BJ (cell line): ENCODE results near the gene CASQ2. TPM values are rescaled to one million over a fixed set of nuclear protein-coding genes. Genes with fewer than 3 reads are reported as not detected.
A peak's percentile ranks its signal among the peaks of the same experiment; 100 is the strongest.

Source experiments
- CTCF ChIA-PET: fragments of 350-600 bp; formaldehyde crosslinking; extraction: SDS; loops from one replicate; lab custom pipeline; 2021; ENCODE audit warnings: antibody characterized with exemption, inconsistent platforms; lab: Yijun Ruan, JAX
- POLR2A ChIA-PET: fragments of 300-600 bp; sonication (Branson Sonifier 250); formaldehyde crosslinking; extraction: SDS; loops from one replicate; lab custom pipeline; 2021; ENCODE audit warnings: antibody characterized with exemption; lab: Charles Lee
- DNase-seq: peaks from one replicate; pipeline ENCODE4 v3.0.0-alpha.2; 2011; ENCODE audit warnings: low read depth
- H3K27me3 ChIP-seq: 2 replicates; pipeline ENCODE4 v1.6.0; 2011; ENCODE audit warnings: low read length; ENCODE audit not compliant: control insufficient read depth, insufficient read depth
- H3K36me3 ChIP-seq: 2 replicates; pipeline ENCODE4 v1.5.1; 2011; ENCODE audit warnings: low read length; ENCODE audit not compliant: control insufficient read depth, insufficient read depth
- H3K4me3 ChIP-seq: 2 replicates; pipeline ENCODE4 v1.5.1; 2011; ENCODE audit warnings: low read depth, mild to moderate bottlenecking, control low read depth, low read length
- CTCF ChIP-seq: IDR thresholded peaks from 2 replicates; pipeline ENCODE4 v1.5.1; 2011; ENCODE audit warnings: low read depth, mild to moderate bottlenecking, control low read depth, inconsistent platforms, low read length, moderate library complexity; ENCODE audit not compliant: insufficient read depth
- polyA plus RNA-seq: library from polyadenylated mRNA; depleted of rRNA; stranded (reverse); fragments of >200 nt; gene quantifications from 2 replicates; pipeline ENCODE4 v1.2.3, GENCODE V29; 2011

The CASQ2 gene
- polyA plus RNA-seq, 1 experiment = not detected

- ChIA-PET CTCF (interaction anchor here (0.6 to 14.4 kb wide), 20 partner anchors 8 to 210 kb away, joined by 3 to 137 read pairs (median 4); no protein-coding TSS in a partner anchor), POLR2A (interaction anchor here (0.5 kb wide), 1 partner anchor 117 kb away, joined by 4 read pairs; no protein-coding TSS in a partner anchor)
- Histone ChIP-seq H3K36me3 (no peaks in the 10 kb centered on the region), H3K27me3 (peaks cover 4% of the 10 kb centered on the region), H3K4me3 (no peak overlapping the region)
- TF ChIP-seq CTCF = no peak
- no peak for DNase-seq
Measured at GRCh38 chr1:115771094-115771846, 2.8 kb upstream of the CASQ2 start.

- Histone ChIP-seq H3K4me3 (no peak overlapping the region), H3K36me3 (no peaks in the 10 kb centered on the region), H3K27me3 (peaks cover 3% of the 10 kb centered on the region)
- TF ChIP-seq CTCF = no peak
- POLR2A ChIA-PET = no interaction called here
- DNase-seq = no peak
- CTCF ChIA-PET = interaction anchor here (1.1 to 14.4 kb wide), 3 partner anchors 34 to 159 kb away, joined by 4 to 137 read pairs (median 113); no protein-coding TSS in a partner anchor
Measured at GRCh38 chr1:115767403-115767802, 1.1 kb downstream of the CASQ2 start.

GRCh38 chr1:115765091-115765490, 3.4 kb downstream of the CASQ2 start:
- no peak for DNase-seq
- Histone ChIP-seq H3K4me3 (no peak overlapping the region), H3K27me3 (peaks cover 3% of the 10 kb centered on the region), H3K36me3 (no peaks in the 10 kb centered on the region)
- CTCF ChIA-PET = interaction anchor here (1.0 to 14.4 kb wide), 12 partner anchors 9 to 720 kb away, joined by 3 to 137 read pairs (median 6); no protein-coding TSS in a partner anchor
- POLR2A ChIA-PET = no interaction called here
- TF ChIP-seq CTCF = no peak

GRCh38 chr1:115764541-115764940, 4.0 kb downstream of the CASQ2 start:
- no peak overlapping the region for H3K4me3 ChIP-seq
- no peak for DNase-seq
- TF ChIP-seq CTCF = peak; percentile 32; the same call in 1 of the 2 replicates
- CTCF ChIA-PET = interaction anchor here (0.9 to 14.4 kb wide), 14 partner anchors 8 to 720 kb away, joined by 3 to 137 read pairs (median 6); no protein-coding TSS in a partner anchor
- peaks cover 3% of the 10 kb centered on the region for H3K27me3 ChIP-seq
- no peaks in the 10 kb centered on the region for H3K36me3 ChIP-seq
- POLR2A ChIA-PET = no interaction called here

- ChIA-PET CTCF (interaction anchor here (1.5 to 14.4 kb wide), 4 partner anchors 9 to 155 kb away, joined by 4 to 137 read pairs (median 60); no protein-coding TSS in a partner anchor), POLR2A (no interaction called here)
- DNase-seq = no peak
- no peak overlapping the region for H3K4me3 ChIP-seq
- H3K36me3 ChIP-seq = no peaks in the 10 kb centered on the region
- TF ChIP-seq CTCF = no peak
- H3K27me3 ChIP-seq = peaks cover 2% of the 10 kb centered on the region; the same call in 1 of the 2 replicates
Measured at GRCh38 chr1:115762779-115763178, 5.7 kb downstream of the CASQ2 start.
